Suprapubic skin (tissue), 4 donors: ENCODE measurements around the gene RIMOC1. TPM values are rescaled to one million over a fixed set of nuclear protein-coding genes. Genes with fewer than 3 reads are reported as not detected.

ENCODE experiments used
- DNase-seq, 2 donors: peaks; one replicate each; pipeline ENCODE4 v3.0.0-alpha.2; 2019; ENCODE audit warnings: low spot score in 2 of 2
- H3K27ac ChIP-seq: fragments of 200-600 bp; sonication (generic); one replicate; pipeline ENCODE4 v1.5.1; 2019
- H3K27me3 ChIP-seq: fragments of 200-600 bp; sonication (generic); one replicate; pipeline ENCODE4 v1.5.1; 2019
- H3K36me3 ChIP-seq: fragments of 200-600 bp; sonication (generic); one replicate; pipeline ENCODE4 v1.5.1; 2019
- H3K4me1 ChIP-seq: fragments of 200-600 bp; sonication (generic); one replicate; pipeline ENCODE4 v1.5.1; 2019
- H3K4me3 ChIP-seq: fragments of 200-600 bp; sonication (generic); one replicate; pipeline ENCODE4 v1.5.1; 2019; ENCODE audit warnings: mild to moderate bottlenecking
- H3K9me3 ChIP-seq: fragments of 200-600 bp; sonication (generic); one replicate; pipeline ENCODE4 v1.5.1; 2019
- EP300 ChIP-seq: sonication (generic); formaldehyde crosslinking; IDR thresholded peaks from one replicate; pipeline ENCODE4 v1.6.1; 2017; ENCODE audit warnings: antibody characterized with exemption
- POLR2A ChIP-seq, 2 donors: fragments of 450-650 bp; IDR thresholded peaks; one replicate each; pipeline ENCODE4 v1.6.1; 2017; ENCODE audit warnings: antibody characterized with exemption in 2 of 2, mild to moderate bottlenecking in 2 of 2, moderate library complexity in 2 of 2
- POLR2AphosphoS5 ChIP-seq, 3 donors: sonication (generic); formaldehyde crosslinking; IDR thresholded peaks; one replicate each; pipeline ENCODE4 v1.6.1; 2017; ENCODE audit warnings: antibody characterized with exemption in 3 of 3
- WGBS: methylation state at CpG from one replicate; pipeline ENCODE4 v1.1.5; 2018; 5-methylcytosine and 5-hydroxymethylcytosine counted together
- total RNA-seq, 4 donors: library from RNA; depleted of rRNA; stranded (reverse); fragments of >200 nt; gene quantifications; one replicate each; pipeline ENCODE4 v1.1.0, GENCODE V29; 2016
- TF ChIP-seq, protein P1 (sequence below), 2 donors: fragments of 200-600 bp in 1 of 2; fragments of 450-650 bp in 1 of 2; sonication (generic) in 1 of 2; IDR thresholded peaks; one replicate each; pipeline ENCODE4 v1.5.1; 2016 to 2019; ENCODE audit warnings: antibody characterized with exemption in 2 of 2, mild to moderate bottlenecking in 1 of 2, moderate library complexity in 1 of 2

Gene RIMOC1, protein sequence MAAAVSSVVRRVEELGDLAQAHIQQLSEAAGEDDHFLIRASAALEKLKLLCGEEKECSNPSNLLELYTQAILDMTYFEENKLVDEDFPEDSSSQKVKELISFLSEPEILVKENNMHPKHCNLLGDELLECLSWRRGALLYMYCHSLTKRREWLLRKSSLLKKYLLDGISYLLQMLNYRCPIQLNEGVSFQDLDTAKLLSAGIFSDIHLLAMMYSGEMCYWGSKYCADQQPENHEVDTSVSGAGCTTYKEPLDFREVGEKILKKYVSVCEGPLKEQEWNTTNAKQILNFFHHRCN
- 10 to 100 TPM; 10.6 to 20.9 (median 16.9) TPM for total RNA-seq

DNA sequence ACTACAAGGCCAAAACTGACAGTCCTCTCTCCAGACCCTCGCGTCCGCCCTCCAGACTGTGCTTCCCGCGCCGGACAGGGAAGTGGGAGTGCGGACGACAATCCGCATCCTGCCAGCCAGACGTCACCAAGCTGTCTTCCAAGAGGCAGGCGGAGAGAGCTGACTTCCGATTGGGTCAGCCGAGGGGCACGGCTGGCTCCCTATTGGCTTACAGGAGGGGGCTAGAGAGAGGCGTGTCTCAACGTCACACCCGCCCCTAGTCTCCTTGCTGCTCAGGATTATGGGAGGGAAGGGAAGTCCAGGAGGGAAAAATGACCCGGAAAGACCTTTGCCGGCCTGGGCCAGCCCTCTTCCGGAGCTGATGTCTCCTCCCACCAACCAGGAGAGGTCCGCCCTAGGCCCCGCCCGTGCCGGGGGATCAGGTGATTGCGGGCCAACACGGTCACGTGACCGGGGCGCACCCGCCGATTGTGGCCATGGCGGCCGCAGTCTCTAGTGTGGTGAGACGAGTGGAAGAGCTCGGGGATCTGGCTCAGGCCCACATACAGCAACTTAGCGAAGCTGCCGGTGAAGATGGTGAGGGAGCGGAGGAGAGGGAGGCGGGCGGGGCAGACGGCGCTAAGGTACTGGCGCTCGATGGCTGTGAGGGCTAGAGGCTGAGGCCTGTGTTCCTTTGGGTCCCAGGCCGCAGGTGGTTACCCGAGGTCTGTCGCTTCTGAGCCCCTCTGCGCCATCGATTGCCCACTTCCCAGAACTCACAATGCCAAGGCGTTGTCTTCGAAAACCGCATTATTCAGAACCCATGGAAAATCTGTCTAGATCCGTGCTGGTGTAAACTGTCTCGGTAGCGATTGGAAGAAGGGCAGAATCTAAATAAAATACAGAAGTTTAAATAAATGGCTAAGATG is at the start of gene RIMOC1:
TSS of gene RIMOC1 (plus strand) at position 453 of the 908 bp plus-strand sequence. CDS start at position 477, 24 bp downstream.
- H3K27ac ChIP-seq, result peak within 1 kb of the TSS; percentile 96
- no peaks in the 10 kb centered on the region for H3K9me3 ChIP-seq
- no peaks in the 10 kb centered on the region for H3K27me3 ChIP-seq
- no peak for TF ChIP-seq EP300
- TF ChIP-seq POLR2AphosphoS5 (IDR thresholded peaks at IDR 0.05), result peak; percentile 95 to 99 (median 98)
- TF ChIP-seq POLR2A (IDR thresholded peaks at IDR 0.05), result peak; percentile 75 to 94
- H3K4me1 ChIP-seq, result peaks cover 25% of the 10 kb centered on the region
- H3K4me3 ChIP-seq, result peak within 1 kb of the TSS; percentile 88
- H3K36me3 ChIP-seq, result peaks cover 13% of the 10 kb centered on the region
- peak; percentile 99 for DNase-seq
- under 1% methylated on average over 50 of the region's 55 CpGs for WGBS

DNA sequence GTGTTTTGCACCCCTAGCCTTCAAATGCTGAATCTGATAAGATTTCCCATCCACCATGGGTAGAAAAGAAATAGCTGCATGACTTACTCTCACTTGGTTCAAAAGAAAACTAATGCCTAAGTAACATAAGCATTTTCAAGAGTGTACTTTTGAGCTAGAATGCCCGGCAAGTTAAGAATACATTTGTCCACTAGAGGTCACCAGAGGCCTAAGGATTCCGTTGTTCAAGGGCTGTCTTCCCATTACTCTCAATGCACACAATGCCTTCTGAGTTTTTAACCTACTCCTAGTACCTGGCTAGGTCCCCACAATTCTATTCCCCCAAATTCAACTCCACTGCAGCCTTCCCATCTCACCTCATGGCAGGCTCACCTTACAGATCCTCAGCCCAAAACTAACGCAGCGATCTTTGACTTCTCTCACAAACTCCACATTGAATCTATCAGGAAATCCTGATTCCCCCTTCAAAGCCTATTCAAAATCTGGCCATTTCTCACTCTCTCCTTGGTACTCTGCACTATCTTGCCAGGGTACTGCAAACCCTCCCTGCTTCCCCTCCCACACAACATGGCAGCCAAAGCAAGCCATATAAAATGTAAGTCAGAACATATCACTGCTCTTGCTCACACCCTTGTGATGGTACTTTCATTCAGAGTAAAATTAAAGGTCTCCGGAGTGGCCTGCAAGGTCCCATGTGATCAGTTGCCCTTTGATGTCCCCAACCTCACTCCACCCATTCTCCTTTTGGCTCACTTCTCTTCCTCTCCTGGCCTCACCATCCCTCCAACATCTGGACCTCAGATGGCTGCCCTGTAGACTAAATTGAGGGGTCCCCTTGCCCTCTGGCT is 47.3 kb upstream of the RIMOC1 start:
- no peaks in the 10 kb centered on the region for H3K4me1 ChIP-seq
- H3K36me3 ChIP-seq, result peaks cover 27% of the 10 kb centered on the region
- no peak overlapping the region for H3K27ac ChIP-seq
- no peaks in the 10 kb centered on the region for H3K27me3 ChIP-seq
- WGBS, result 51% methylated on average over 5 of the region's 5 CpGs
- no peak overlapping the region for H3K4me3 ChIP-seq
- H3K9me3 ChIP-seq, result no peaks in the 10 kb centered on the region
- TF ChIP-seq, protein P1, sequence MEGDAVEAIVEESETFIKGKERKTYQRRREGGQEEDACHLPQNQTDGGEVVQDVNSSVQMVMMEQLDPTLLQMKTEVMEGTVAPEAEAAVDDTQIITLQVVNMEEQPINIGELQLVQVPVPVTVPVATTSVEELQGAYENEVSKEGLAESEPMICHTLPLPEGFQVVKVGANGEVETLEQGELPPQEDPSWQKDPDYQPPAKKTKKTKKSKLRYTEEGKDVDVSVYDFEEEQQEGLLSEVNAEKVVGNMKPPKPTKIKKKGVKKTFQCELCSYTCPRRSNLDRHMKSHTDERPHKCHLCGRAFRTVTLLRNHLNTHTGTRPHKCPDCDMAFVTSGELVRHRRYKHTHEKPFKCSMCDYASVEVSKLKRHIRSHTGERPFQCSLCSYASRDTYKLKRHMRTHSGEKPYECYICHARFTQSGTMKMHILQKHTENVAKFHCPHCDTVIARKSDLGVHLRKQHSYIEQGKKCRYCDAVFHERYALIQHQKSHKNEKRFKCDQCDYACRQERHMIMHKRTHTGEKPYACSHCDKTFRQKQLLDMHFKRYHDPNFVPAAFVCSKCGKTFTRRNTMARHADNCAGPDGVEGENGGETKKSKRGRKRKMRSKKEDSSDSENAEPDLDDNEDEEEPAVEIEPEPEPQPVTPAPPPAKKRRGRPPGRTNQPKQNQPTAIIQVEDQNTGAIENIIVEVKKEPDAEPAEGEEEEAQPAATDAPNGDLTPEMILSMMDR (IDR thresholded peaks at IDR 0.05), result peak; percentile 59 to 75
- no peak for TF ChIP-seq POLR2AphosphoS5 (IDR thresholded peaks at IDR 0.05)
- DNase-seq, result no peak

DNA sequence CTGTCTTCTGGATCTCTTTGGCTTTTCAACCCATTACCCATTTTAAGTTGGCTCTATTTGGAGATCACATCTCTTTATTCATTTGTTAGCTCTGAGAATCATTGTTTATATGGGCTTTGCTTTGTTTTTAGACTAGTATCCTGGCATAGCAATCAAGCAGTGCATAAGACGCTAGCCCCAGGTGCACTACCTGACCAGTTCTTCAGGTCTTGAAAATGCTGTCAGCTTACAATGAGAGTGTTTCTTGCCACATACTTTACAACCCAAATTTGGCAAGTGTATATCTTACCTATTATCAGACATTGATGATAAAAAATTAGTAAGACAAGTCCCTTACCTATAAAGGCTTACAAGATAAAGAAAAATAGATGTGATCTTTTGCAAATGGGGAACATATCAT is 46.2 kb upstream of the RIMOC1 start:
- H3K36me3 ChIP-seq, result peaks cover 21% of the 10 kb centered on the region
- 62% methylated on average over 1 of the region's 1 CpG for WGBS

DNA sequence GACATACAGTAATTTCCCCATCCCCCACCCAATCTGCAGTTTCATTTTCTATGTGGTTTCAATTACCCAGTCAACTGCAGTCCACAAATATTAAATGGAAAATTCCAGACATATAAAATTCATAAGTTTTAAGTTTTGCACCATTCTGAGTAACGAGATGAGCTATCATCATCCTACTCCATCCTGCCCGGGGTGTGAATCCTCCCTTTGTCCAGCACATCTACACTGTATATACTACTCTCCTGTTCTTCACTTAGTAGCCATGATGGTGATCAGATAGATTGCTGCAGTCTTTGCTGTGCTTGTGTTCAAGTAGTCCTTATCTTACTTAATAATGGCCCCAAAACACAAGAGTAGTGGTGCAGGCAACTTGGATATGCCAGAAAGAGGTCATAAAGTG is 45.3 kb upstream of the RIMOC1 start:
- Histone ChIP-seq H3K4me3 (no peak overlapping the region), H3K9me3 (no peaks in the 10 kb centered on the region), H3K36me3 (peaks cover 17% of the 10 kb centered on the region), H3K27ac (no peak overlapping the region), H3K4me1 (peaks cover 4% of the 10 kb centered on the region), H3K27me3 (no peaks in the 10 kb centered on the region)
- no peak for DNase-seq
- TF ChIP-seq EP300 (no peak), POLR2A (IDR thresholded peaks at IDR 0.05) (no peak), POLR2AphosphoS5 (IDR thresholded peaks at IDR 0.05) (no peak)
- TF ChIP-seq, protein P1 (IDR thresholded peaks at IDR 0.05), result no peak
- WGBS, result 72% methylated on average over 2 of the region's 2 CpGs

More for the DNA sequence above, 46.2 kb upstream of the RIMOC1 start:
- Histone ChIP-seq H3K9me3 (no peaks in the 10 kb centered on the region), H3K27me3 (no peaks in the 10 kb centered on the region), H3K4me1 (no peaks in the 10 kb centered on the region), H3K4me3 (no peak overlapping the region), H3K27ac (no peak overlapping the region)
- TF ChIP-seq EP300 (no peak), POLR2AphosphoS5 (IDR thresholded peaks at IDR 0.05) (no peak), POLR2A (IDR thresholded peaks at IDR 0.05) (no peak)
- TF ChIP-seq, protein P1 (IDR thresholded peaks at IDR 0.05), result no peak
- DNase-seq, result no peak

DNA sequence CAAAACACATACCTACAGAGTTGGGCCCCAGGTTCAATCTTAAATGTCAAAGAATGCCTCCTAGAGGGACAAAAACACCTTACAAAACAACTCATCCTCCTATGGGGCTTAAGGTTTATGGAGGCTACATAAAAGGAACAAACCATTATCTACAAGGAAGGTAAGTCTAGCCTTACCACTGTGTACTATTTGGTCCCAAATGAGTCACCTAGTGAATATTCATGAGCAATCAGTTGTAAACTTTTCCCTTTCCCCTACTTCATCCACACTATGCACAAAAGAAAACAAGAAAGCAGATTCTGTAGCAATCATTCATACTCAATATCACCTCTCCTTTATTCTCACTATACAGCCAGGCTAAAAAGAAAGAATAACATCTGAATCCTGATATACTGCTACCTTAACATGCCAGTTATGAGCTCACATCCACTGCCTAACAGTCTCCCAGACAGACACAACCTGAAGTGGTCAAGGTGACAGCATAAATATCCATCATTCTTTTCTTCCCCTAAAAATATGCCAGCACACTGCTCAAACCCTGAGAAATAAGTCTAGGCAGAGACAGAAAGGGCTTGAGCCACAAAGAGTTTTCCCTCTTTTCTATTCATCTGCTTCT is 40.2 kb upstream of the RIMOC1 start:
- H3K4me3 ChIP-seq, result no peak overlapping the region
- TF ChIP-seq EP300 (no peak), POLR2AphosphoS5 (IDR thresholded peaks at IDR 0.05) (no peak), POLR2A (IDR thresholded peaks at IDR 0.05) (no peak)
- TF ChIP-seq, protein P1 (IDR thresholded peaks at IDR 0.05), result no peak

More for the DNA sequence above, 40.2 kb upstream of the RIMOC1 start:
- no peak overlapping the region for H3K27ac ChIP-seq
- peaks cover 14% of the 10 kb centered on the region for H3K4me1 ChIP-seq
- no peaks in the 10 kb centered on the region for H3K27me3 ChIP-seq
- no peaks in the 10 kb centered on the region for H3K9me3 ChIP-seq
- DNase-seq, result no peak
- H3K36me3 ChIP-seq, result peaks cover 16% of the 10 kb centered on the region
